Superior temporal gyrus (tissue), 1 donor: ENCODE measurements around the gene C12orf76.
"Not testable (repeated sequence)": the region's sequence is repeated elsewhere in the genome, so short reads cannot be mapped to it uniquely, and the experiment has no call there.

Experiments
- DNase-seq: peaks from one replicate; pipeline ENCODE4 v3.0.0-alpha.2; 2016; ENCODE audit errors: extremely low spot score

C12orf76 gene

GRCh38 chr12:110065540-110065939 is 17.2 kb upstream of the C12orf76 start:
- no peak for DNase-seq

DNA sequence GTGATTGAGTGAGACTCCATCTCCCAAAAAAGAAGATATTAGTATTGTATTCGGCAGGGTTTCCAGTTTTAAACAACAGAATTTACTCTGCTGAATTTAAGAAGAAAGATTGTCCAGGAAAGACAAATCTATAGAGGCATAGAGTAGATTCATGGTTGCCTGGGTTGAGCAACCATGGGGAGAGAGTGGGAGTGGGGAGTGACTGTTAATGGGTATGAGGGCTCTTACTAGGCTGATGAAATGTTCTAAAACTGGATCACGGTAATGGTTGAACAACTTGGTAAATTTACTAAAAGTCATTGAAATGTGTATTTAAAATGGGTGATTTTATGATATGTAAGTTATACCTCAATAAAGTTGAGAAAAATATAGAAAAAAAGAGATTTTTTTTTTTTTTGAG is 13.9 kb upstream of the C12orf76 start:
- DNase-seq = no peak

- peak; percentile 24 for DNase-seq
Measured at GRCh38 chr12:110059651-110060000, 11.3 kb upstream of the C12orf76 start.

DNA sequence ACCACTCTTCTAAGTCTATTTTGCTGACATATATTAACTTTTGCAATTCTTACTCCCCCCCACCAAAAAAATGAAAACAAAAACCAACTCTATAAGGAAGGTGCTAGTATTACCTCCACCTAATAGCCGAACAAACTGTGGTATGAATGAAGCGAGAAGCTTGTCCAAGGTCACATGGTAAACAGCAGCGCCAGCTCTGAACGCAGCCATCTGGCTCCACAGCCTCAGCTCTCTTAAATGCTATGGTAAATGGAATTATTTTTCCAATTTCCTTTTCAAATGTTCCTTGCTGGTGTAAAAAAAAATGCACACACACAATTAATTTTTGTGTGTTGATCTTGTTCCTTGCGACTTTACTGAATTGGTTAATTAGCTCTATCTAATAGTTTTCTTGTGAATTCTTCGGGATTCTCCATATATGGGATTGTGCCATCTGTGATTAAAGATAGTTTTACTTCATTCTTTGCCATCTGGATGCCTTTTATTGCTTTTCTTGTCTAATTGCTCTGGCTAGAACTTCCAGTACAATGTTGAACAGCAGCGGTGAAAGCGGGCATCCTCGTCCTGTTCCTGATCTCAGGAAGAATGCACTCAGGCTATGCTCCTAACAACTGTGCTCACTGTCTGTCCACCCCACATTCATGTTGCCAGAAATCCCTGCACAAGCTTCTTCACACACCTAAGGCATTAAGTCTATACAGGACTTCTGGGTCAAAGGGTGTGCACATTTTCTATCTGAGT is 10.7 kb upstream of the C12orf76 start:
- DNase-seq = peak; percentile 59

DNA sequence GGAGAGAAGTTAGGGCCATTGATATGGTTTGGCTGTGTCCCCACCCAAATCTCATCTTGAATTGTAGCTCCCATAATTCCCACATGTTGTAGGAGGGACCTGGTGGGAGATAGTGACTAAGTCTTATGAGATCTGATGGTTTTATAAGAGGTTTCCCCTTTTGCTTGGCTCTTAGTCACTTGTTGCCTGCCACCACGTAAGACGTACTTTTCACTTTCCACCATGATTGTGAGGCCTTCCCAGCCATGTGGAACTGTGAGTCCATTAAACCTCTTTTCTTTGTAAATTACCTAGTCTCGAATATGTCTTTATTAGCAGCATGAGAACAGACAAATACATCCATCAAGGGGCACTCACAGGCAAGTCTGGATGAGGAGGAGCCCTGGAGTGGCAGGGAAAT is 8.3 kb upstream of the C12orf76 start:
- not testable (repeated sequence) for DNase-seq

DNA sequence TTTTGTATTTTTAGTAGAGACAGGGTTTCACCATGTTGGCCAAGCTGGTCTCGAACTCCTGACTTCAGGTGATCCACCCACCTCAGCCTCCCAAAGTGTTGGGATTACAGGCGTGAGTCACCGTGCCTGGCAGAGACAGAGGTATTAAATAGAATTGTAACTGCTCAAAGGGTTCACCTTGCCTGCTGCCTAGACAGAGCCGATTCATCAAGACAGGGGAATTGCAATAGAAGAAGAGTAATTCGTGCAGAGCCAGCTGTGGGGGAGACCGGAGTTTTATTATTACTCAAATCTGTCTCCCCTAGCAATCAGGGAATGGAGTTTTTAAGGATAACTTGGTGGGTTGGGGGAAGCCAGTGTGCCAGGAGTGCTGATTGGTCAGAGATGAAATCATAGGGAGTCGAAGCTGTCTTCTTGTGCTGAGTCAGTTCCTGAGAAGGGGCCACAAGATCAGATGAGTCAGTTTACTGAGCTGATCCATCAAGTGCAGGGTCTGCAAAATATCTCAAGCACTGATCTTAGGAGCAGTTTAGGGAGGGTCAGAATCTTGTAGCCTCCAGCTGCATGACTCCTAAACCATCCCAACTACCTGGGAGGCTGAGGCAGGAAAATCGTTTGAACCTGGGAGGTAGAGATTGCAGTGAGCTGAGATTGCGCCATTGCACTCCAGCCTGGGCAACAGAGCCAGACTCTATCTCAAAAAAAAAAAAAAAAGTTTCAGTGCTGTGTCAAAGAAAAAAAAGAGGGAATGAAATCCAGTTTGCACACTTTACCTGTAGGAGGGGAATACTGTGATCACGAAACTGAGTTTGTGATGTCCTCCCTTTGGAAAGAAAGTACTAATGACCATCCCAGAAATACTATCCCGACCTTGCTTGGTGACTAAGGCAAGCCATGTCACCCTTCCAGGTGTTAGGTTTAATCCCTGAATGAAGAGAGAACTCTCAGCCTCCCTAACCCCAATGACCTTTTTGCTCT is 7.3 kb upstream of the C12orf76 start:
- not testable (repeated sequence) for DNase-seq

GRCh38 chr12:110050927-110051326 is 2.6 kb upstream of the C12orf76 start:
- DNase-seq = no peak

GRCh38 chr12:110049666-110050065 is 1.3 kb upstream of the C12orf76 start:
- DNase-seq = not testable (repeated sequence)

DNA sequence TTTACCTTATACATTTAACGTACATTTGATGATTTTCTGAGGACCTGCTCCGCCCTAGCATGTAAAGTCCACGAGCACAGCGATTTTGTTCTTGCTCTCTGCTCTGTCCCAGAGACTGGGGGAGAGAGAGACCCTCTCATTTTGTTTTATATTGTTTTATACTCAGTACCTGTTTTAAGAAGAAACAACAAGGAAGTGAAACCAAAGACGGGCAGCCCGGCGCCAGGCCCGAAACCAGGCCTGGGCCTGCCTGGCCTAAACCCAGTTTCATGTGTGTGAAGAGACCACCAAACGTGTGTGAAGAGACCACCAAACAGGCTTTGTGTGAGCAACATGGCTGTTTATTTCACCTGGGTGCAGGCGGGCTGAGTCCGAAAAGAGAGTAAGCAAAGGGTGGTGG is 712 bp upstream of the C12orf76 start:
- DNase-seq = not testable (repeated sequence)

DNA sequence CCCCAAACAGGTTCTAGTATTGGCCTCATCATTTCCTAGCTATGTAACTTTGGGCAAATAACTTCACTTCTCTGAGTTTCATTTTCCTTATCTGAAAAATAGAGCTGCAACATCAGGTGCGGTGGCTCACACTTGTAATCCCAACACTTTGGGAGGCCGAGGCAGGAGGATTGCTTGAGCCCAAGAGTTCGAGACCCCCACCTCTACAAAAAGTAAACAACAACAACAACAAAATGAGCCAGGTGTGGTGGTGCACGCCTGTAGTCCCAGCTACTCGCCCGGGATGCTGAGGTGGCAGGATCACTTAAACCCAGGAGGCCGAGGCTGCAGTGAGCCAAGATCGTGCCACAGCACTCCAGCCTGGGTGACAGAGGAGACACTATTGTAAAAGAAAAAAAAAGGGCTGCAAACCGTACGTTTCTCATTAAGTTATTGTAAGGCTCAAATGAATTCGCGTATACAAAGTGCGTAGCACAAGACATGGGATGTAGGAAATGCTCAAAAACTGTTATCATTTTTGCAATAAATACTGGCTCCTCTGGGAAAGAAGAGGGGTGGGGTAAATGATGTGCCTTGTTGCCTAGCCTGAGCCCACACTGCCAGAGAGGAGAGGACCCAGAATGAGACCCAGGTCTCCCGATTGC is 903 bp downstream of the C12orf76 start:
- no peak for DNase-seq

DNA sequence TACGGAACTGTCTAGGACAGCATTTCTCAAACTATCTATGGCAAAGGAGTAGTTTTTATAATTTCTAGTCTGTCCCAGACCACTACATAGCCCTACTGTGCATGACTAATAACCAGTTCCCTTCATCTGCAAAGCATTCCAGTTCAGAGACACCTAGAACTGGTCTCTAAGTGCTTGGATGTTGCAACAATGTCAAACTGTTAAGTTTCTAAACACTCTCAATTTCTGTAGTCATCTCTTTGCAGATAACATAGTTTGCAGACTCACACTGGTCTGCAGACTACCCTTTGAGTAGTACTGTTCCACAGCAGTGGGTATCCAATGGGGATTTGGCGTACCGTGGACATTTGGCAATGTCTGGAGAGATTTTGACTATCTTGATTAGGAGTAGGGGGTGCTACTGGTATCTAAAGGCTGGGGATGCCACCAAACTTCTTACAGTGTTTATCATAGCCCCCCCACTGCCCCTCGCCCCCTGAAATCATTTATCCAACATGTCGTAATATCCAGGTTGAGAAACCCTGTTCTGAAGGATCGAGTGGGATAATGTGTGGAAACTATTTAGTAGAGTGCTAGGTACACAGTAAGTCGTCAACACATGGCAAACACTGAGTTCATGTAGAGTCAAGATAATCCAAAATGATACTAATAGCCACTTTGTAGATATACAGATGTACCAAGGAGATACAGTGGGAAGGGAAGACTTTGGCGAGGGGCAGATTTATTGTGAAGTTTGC is 1.7 kb downstream of the C12orf76 start:
- no peak for DNase-seq

- DNase-seq = no peak
Measured at GRCh38 chr12:110042264-110042663, 6.1 kb downstream of the C12orf76 start.

DNA sequence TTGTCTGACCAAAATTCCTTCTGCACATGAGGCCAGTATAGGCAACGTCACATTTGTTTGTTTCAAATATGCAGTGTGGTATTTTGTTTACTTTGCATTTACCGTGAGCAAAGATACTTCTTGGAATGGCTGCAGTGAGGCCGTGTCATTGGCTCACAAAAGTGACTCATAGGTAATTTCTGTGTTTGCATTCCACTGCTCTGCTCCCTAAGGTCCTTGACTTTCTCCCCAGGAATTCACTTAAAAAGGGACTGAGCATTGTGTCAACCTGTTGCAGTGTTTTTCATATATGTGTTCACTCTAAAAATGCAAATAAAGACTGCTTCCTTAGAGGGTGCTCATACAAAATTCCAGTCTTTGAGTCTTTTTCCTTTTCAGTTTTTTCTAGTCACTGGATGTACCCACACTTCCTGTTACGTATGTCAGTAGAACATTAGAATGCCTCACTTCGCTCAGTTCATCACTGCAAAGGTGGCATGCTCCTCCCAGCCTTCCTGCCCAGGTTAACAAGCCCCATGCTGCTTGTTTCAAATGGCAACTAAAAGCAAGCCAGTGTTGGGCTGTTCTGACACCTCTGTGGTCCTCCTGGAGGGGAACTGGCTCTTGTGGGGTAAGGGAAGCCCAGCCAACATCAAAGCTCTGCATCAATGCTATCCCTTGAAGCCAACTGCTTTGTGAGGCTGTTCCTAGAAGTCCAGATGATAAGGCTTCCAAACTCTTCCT is 9.1 kb downstream of the C12orf76 start:
- no peak for DNase-seq

DNA sequence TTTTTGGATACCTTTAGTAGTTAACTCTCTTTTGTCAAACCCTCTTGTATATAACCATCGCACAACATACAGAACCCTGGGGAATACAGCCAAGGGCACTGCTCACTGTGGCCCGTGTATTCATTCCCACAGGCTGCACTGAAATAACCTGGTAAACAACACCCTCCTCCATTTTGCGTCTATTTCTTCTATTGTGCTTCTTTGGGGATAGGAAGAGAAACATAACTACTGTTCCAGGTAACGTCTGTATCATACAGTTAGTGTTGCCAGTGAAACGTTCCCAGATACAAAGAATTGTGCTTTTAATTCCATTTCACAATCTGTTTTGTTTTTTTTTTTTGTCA is 9.6 kb downstream of the C12orf76 start:
- DNase-seq = no peak

DNA sequence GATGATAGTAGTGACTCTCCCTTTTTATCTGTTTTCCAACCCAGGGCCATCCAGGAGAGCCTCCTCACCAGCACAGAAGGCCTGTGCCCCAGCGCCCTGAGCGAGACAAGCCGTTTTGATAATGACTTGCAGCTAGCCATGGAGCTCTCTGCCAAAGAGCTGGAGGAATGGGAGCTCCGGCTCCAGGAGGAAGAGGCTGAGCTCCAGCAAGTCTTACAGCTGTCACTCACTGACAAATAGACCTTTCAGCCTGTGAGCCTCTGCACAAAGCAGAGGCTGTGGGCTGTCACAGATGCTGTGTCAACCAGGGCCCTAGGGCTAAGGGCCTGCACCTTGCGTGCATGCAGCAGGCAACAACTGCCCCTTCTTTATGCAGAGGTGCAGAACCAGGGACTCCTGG is 11.0 kb downstream of the C12orf76 start:
- peak; percentile 66 for DNase-seq

DNA sequence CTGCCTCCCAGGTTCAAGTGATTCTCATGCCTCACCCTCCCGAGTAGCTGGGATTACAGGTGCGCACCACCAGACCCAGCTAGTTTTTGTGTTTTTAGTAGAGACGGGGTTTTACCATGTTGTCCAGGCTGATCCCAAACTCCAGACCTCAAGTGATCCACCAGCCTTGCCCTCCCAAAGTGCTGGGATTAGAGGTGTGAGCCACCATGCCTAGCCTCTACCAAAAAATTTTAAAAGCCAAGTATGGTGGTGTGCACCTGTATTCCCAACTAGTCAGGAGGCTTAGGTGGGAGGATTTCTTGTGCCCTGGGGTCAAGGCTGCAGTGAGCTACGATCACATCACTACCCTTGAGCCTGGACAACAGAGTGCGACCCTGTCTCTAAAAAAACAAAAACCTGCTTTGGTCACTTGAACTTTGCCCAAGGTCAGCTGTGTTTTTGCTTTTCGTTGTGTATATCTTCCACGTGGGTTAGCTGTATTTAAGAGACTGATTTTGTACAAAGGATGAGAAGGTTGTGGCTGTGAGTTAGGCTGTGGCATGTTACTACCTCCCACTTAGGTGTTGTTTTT is 12.7 kb downstream of the C12orf76 start:
- DNase-seq = no peak

- DNase-seq = no peak
Measured at GRCh38 chr12:110033888-110034287, 14.4 kb downstream of the C12orf76 start.

GRCh38 chr12:110029290-110029815 is 19.0 kb downstream of the C12orf76 start:
- no peak for DNase-seq

GRCh38 chr12:110028323-110028722 is 20.0 kb downstream of the C12orf76 start:
- DNase-seq = no peak

DNA sequence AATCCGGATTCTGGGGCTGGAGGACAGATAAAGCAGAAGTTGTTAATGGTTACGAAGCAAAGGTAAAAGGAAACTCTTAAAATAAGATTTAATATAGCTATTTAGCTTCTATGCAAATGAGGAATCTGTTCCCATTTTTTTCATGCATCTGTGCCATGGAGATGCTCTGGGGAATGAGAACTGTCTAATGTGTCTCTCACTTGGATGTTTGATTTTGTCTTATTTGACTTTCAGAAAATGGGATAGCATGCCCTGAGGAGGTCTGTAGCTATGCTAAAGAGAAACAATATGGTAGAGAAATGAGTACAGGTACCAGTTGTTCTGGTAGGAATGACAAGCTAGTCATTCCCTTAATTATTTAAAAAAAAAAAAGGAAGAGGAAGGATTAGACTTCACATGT is 24.3 kb downstream of the C12orf76 start:
- DNase-seq = peak; percentile 62
